IMR-90 (cell line): Measurements from ENCODE around the gene BCAS3. TPM values are rescaled to one million over a fixed set of nuclear protein-coding genes. Genes with fewer than 3 reads are reported as not detected.

Experiments
- ATAC-seq: fragments of 200-7000 bp; cut with Tn5 transposase; 2 replicates; pipeline ENCODE4 v1.9.1; 2020; ENCODE audit warnings: low read depth, mild to moderate bottlenecking, moderate library complexity
- BruUV-seq: library from RNA; stranded (reverse); fragments of 400-500 nt; replicated peaks from 2 replicates; lab custom pipeline; 2021; lab: Mats Ljungman, UMichigan
- CTCF ChIA-PET: fragments of 300-600 bp; formaldehyde crosslinking; extraction: SDS; loops from one replicate; lab custom pipeline; 2021; ENCODE audit warnings: antibody characterized with exemption; lab: Yijun Ruan, JAX
- POLR2A ChIA-PET: fragments of 300-600 bp; sonication (Branson Sonifier 250); formaldehyde crosslinking; loops from one replicate; lab custom pipeline; 2022; ENCODE audit warnings: antibody characterized with exemption; ENCODE audit not compliant: unreplicated experiment; lab: Charles Lee
- DNase-seq: peaks from one replicate; pipeline ENCODE4 v3.0.0; 2013
- H2AFZ ChIP-seq: replicated peaks from 2 replicates; pipeline ENCODE3; 2013; ENCODE audit warnings: low read length, mild to moderate bottlenecking; ENCODE audit not compliant: poor library complexity
- H2AK5ac ChIP-seq: 2 replicates; pipeline ENCODE4 v1.6.1; 2013; ENCODE audit warnings: low read depth, low read length, inconsistent platforms
- H2AK9ac ChIP-seq: replicated peaks from 2 replicates; pipeline ENCODE3; 2013; ENCODE audit warnings: mild to moderate bottlenecking, low read depth, low read length, moderate library complexity; ENCODE audit not compliant: poor library complexity
- H2BK120ac ChIP-seq: 2 replicates; pipeline ENCODE4 v1.6.1; 2013; ENCODE audit warnings: low read depth, low read length, inconsistent platforms
- H2BK15ac ChIP-seq: 3 replicates; pipeline ENCODE4 v1.6.1; 2013; ENCODE audit warnings: low read depth, low read length, inconsistent platforms
- H2BK20ac ChIP-seq: 2 replicates; pipeline ENCODE4 v1.6.1; 2013; ENCODE audit warnings: low read depth, mild to moderate bottlenecking, inconsistent platforms, low read length, moderate library complexity
- H2BK5ac ChIP-seq: 2 replicates; pipeline ENCODE4 v1.6.1; 2013; ENCODE audit warnings: mild to moderate bottlenecking, low read depth, low read length, inconsistent platforms; ENCODE audit not compliant: poor library complexity, severe bottlenecking
- H3K14ac ChIP-seq: replicated peaks from 2 replicates; pipeline ENCODE4 v1.6.1; 2013; ENCODE audit warnings: low read depth, low read length, inconsistent platforms
- H3K18ac ChIP-seq: 2 replicates; pipeline ENCODE4 v1.6.1; 2013; ENCODE audit warnings: low read depth, low read length, control low read depth
- H3K23ac ChIP-seq: 2 replicates; pipeline ENCODE4 v1.6.1; 2013; ENCODE audit warnings: low read depth, low read length, inconsistent platforms
- H3K27ac ChIP-seq: 2 replicates; pipeline ENCODE4 v1.5.1; 2013; ENCODE audit warnings: mild to moderate bottlenecking, control low read depth, low read length; ENCODE audit not compliant: insufficient read depth
- H3K27me3 ChIP-seq: 2 replicates; pipeline ENCODE4 v1.6.1; 2013; ENCODE audit warnings: low read length; ENCODE audit not compliant: control insufficient read depth, insufficient read depth
- H3K36me3 ChIP-seq: 2 replicates; pipeline ENCODE4 v1.6.1; 2013; ENCODE audit warnings: low read length, mixed read lengths; ENCODE audit not compliant: control insufficient read depth, insufficient read depth
- H3K4ac ChIP-seq: 2 replicates; pipeline ENCODE4 v1.6.1; 2013; ENCODE audit warnings: low read depth, low read length, inconsistent platforms
- H3K4me1 ChIP-seq: 2 replicates; pipeline ENCODE4 v1.6.1; 2013; ENCODE audit warnings: low read length, mixed read lengths; ENCODE audit not compliant: control insufficient read depth, insufficient read depth
- H3K4me2 ChIP-seq: 2 replicates; pipeline ENCODE4 v1.6.1; 2013; ENCODE audit warnings: low read depth, mild to moderate bottlenecking, control low read depth, low read length, moderate library complexity
- H3K4me3 ChIP-seq: 2 replicates; pipeline ENCODE4 v1.5.1; 2013; ENCODE audit warnings: low read depth, mild to moderate bottlenecking, control low read depth, low read length, moderate library complexity; ENCODE audit not compliant: insufficient read depth
- H3K56ac ChIP-seq: 2 replicates; pipeline ENCODE4 v1.6.1; 2013; ENCODE audit warnings: low read length, inconsistent platforms; ENCODE audit not compliant: insufficient read depth; ENCODE audit errors: extremely low read depth
- H3K79me1 ChIP-seq, 2 experiments: 2 replicates each; pipeline ENCODE4 v1.6.1; 2013; ENCODE audit warnings: low read length in 2 of 2, inconsistent platforms in 1 of 2, low read depth in 1 of 2
- H3K9ac ChIP-seq: 2 replicates; pipeline ENCODE4 v1.6.1; 2013; ENCODE audit warnings: low read depth, low read length, control low read depth
- H3K9me1 ChIP-seq: 2 replicates; pipeline ENCODE4 v1.6.1; 2013; ENCODE audit warnings: low read length, inconsistent platforms; ENCODE audit not compliant: insufficient read depth
- H3K9me3 ChIP-seq: 2 replicates; pipeline ENCODE4 v1.6.1; 2013; ENCODE audit warnings: low read length; ENCODE audit not compliant: control insufficient read depth, insufficient read depth
- H4K20me1 ChIP-seq: 2 replicates; pipeline ENCODE4 v1.6.1; 2013; ENCODE audit warnings: low read length, inconsistent platforms; ENCODE audit not compliant: insufficient read depth
- H4K5ac ChIP-seq: 2 replicates; pipeline ENCODE4 v1.6.1; 2013; ENCODE audit warnings: mild to moderate bottlenecking, low read depth, low read length, control low read depth
- H4K8ac ChIP-seq, 2 experiments: 2 replicates each; pipeline ENCODE4 v1.6.1; 2013; ENCODE audit warnings: low read depth in 2 of 2, low read length in 2 of 2, control low read depth in 1 of 2, inconsistent platforms in 1 of 2
- H4K91ac ChIP-seq: 2 replicates; pipeline ENCODE4 v1.6.1; 2013; ENCODE audit warnings: low read depth, low read length, inconsistent platforms; ENCODE audit not compliant: insufficient read depth
- BHLHE40 ChIP-seq: fragments of 150-350 bp; IDR thresholded peaks from 2 replicates; pipeline ENCODE4 v1.6.1; 2016; ENCODE audit warnings: mild to moderate bottlenecking, low read depth, low read length
- CTCF ChIP-seq: conservative IDR thresholded peaks from 2 replicates; pipeline ENCODE4 v1.5.1; 2012; ENCODE audit warnings: mild to moderate bottlenecking, low read depth, low read length, improper control_type of control experiment
- FOS ChIP-seq: fragments of 150-350 bp; IDR thresholded peaks from 2 replicates; pipeline ENCODE4 v1.6.1; 2016; ENCODE audit warnings: low read depth, low read length
- MAFK ChIP-seq: IDR thresholded peaks from 2 replicates; pipeline ENCODE4 v1.6.1; 2012; ENCODE audit warnings: low read depth, low read length, improper control_type of control experiment
- MAZ ChIP-seq: IDR thresholded peaks from 2 replicates; pipeline ENCODE4 v1.6.1; 2012; ENCODE audit warnings: low read depth, mild to moderate bottlenecking, low read length, improper control_type of control experiment, moderate library complexity, borderline replicate concordance
- MXI1 ChIP-seq: IDR thresholded peaks from 2 replicates; pipeline ENCODE4 v1.6.1; 2012; ENCODE audit warnings: low read depth, mild to moderate bottlenecking, low read length, moderate library complexity, borderline replicate concordance
- NFE2L2 ChIP-seq: fragments of 150-350 bp; IDR thresholded peaks from 2 replicates; pipeline ENCODE4 v1.6.1; 2016; ENCODE audit warnings: low read depth, mild to moderate bottlenecking, low read length
- POLR2A ChIP-seq: IDR thresholded peaks from 2 replicates; pipeline ENCODE4 v1.6.1; 2012; ENCODE audit warnings: mild to moderate bottlenecking, low read depth, low read length
- RCOR1 ChIP-seq: IDR thresholded peaks from 2 replicates; pipeline ENCODE4 v1.6.1; 2012; ENCODE audit warnings: mild to moderate bottlenecking, low read length, improper control_type of control experiment; ENCODE audit not compliant: insufficient replicate concordance
- dilution Hi-C: fragments of 300-500 bp; cut with HindIII; formaldehyde crosslinking; loops from one replicate; pipeline ENCODE4 v1.14.3; 2018; ENCODE audit warnings: low sequenced_read_pairs; ENCODE audit not compliant: unreplicated experiment
- in situ Hi-C: fragments of 300-500 bp; cut with MboI; formaldehyde crosslinking; loops from 3 replicates; pipeline ENCODE4 v1.14.3; 2019; ENCODE audit warnings: low sequenced_read_pairs, inconsistent platforms, mixed read lengths
- intact Hi-C: fragments of 100-400 bp; cut with micrococcal nuclease; formaldehyde crosslinking; loops from 2 replicates; pipeline ENCODE4 v1.10.0; 2022
- polyA plus RNA-seq, 3 experiments: library from polyadenylated mRNA; depleted of rRNA; stranded (reverse); fragments of >200 nt; gene quantifications; 2 replicates each; pipeline ENCODE4 v1.2.3, GENCODE V29; 2012; ENCODE audit warnings: low replicate concordance in 1 of 3
- total RNA-seq: library from RNA; depleted of rRNA; stranded (reverse); fragments of >200 nt; gene quantifications from 2 replicates; pipeline ENCODE4 v1.2.3, GENCODE V29; 2012
- TF ChIP-seq, protein P1 (sequence below): fragments of 150-350 bp; IDR thresholded peaks from 2 replicates; pipeline ENCODE4 v1.6.1; 2017; ENCODE audit warnings: mild to moderate bottlenecking, antibody characterized with exemption, low read length, low read depth

The BCAS3 gene
- total and polyA plus RNA-seq, 2 of the 4 experiments (the other 2 are of a cell fraction), result 6.3 to 27.1 TPM

GRCh38 chr17:60959696-60960095 is 282.0 kb downstream of the BCAS3 start:
- Histone ChIP-seq H2AK9ac (no peak overlapping the region), H2BK15ac (no peak overlapping the region), H3K4me1 (no peaks in the 10 kb centered on the region), H4K91ac (no peak overlapping the region), H3K18ac (no peak overlapping the region), H3K27ac (no peak overlapping the region), H3K9ac (no peak overlapping the region), H3K27me3 (no peaks in the 10 kb centered on the region), H3K14ac (no peak overlapping the region), H4K8ac (no peak overlapping the region), H2AK5ac (no peak overlapping the region), H3K9me1 (no peaks in the 10 kb centered on the region), H2AFZ (no peak overlapping the region), H2BK20ac (no peak overlapping the region), H4K5ac (no peak overlapping the region), H3K23ac (peak overlapping the region; percentile 29; the same call in 1 of the 2 replicates), H2BK120ac (no peak overlapping the region), H4K20me1 (no peaks in the 10 kb centered on the region), H3K4me2 (no peak overlapping the region), H3K79me1 (no peaks in the 10 kb centered on the region), H3K56ac (no peak overlapping the region), H3K4ac (no peak overlapping the region), H2BK5ac (no peak overlapping the region), H3K4me3 (no peak overlapping the region), H3K36me3 (no peaks in the 10 kb centered on the region), H3K9me3 (peaks cover 6% of the 10 kb centered on the region)
- TF ChIP-seq BHLHE40, result no peak
- TF ChIP-seq MAZ, result no peak
- TF ChIP-seq, protein P1, sequence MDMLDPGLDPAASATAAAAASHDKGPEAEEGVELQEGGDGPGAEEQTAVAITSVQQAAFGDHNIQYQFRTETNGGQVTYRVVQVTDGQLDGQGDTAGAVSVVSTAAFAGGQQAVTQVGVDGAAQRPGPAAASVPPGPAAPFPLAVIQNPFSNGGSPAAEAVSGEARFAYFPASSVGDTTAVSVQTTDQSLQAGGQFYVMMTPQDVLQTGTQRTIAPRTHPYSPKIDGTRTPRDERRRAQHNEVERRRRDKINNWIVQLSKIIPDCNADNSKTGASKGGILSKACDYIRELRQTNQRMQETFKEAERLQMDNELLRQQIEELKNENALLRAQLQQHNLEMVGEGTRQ, result no peak
- TF ChIP-seq POLR2A, result no peak
- TF ChIP-seq FOS, result no peak
- no peak for TF ChIP-seq MAFK
- no peak for TF ChIP-seq NFE2L2
- TF ChIP-seq MXI1, result no peak
- no peak for TF ChIP-seq CTCF
- TF ChIP-seq RCOR1, result no peak
- no TSS peak for BruUV-seq
- intact Hi-C loops (no loop called here), dilution Hi-C loops (no loop called here), in situ Hi-C loops (loop anchor here (10.0 kb wide), 2 partner anchors 235 to 595 kb away; no protein-coding TSS in a partner anchor)
- POLR2A ChIA-PET, result no interaction called here
- CTCF ChIA-PET, result no interaction called here
- 0 out of 2 replicates have a peak, but pooled peaks have one; percentile 17 for ATAC-seq
- no peak for DNase-seq
